Endodermal cell (in vitro differentiated cells): Measurements from ENCODE around the gene AFF1. TPM values are rescaled to one million over a fixed set of nuclear protein-coding genes. Genes with fewer than 3 reads are reported as not detected.

Experiments
- DNase-seq: peaks from one replicate; pipeline ENCODE4 v3.0.0-alpha.2; 2017
- H3K27ac ChIP-seq: 2 replicates; pipeline ENCODE4 v1.5.1; 2013; ENCODE audit warnings: mild to moderate bottlenecking, low read depth, low read length, moderate library complexity
- H3K27me3 ChIP-seq: 2 replicates; pipeline ENCODE4 v1.6.1; 2013; ENCODE audit warnings: mild to moderate bottlenecking, low read length, moderate library complexity; ENCODE audit not compliant: insufficient read depth, control insufficient read depth, poor library complexity, severe bottlenecking
- H3K36me3 ChIP-seq: 2 replicates; pipeline ENCODE4 v1.7.0; 2013; ENCODE audit warnings: mild to moderate bottlenecking, low read length, moderate library complexity; ENCODE audit not compliant: control insufficient read depth, insufficient read depth
- H3K4me1 ChIP-seq: one replicate; pipeline ENCODE4 v1.7.0; 2013; ENCODE audit warnings: low read length; ENCODE audit not compliant: control insufficient read depth, insufficient read depth
- H3K4me3 ChIP-seq: 2 replicates; pipeline ENCODE4 v1.5.1; 2013; ENCODE audit warnings: mild to moderate bottlenecking, low read length, moderate library complexity
- H3K9ac ChIP-seq: 2 replicates; pipeline ENCODE4 v1.6.1; 2013; ENCODE audit warnings: mild to moderate bottlenecking, low read length, moderate library complexity; ENCODE audit not compliant: poor library complexity, severe bottlenecking; ENCODE audit errors: extremely low read depth
- H3K9me3 ChIP-seq: 2 replicates; pipeline ENCODE4 v1.6.1; 2013; ENCODE audit warnings: mild to moderate bottlenecking, low read length, moderate library complexity; ENCODE audit not compliant: control insufficient read depth
- H3K27ac Mint-ChIP-seq: 2 replicates; pipeline ENCODE4 v1.8.0; 2020; ENCODE audit warnings: mixed read lengths
- H3K27me3 Mint-ChIP-seq: 2 replicates; pipeline ENCODE4 v1.8.0; 2021; ENCODE audit warnings: mild to moderate bottlenecking, mixed read lengths; ENCODE audit not compliant: insufficient read depth
- H3K36me3 Mint-ChIP-seq: 2 replicates; pipeline ENCODE4 v1.8.0; 2020; ENCODE audit warnings: low read depth, mixed read lengths
- H3K4me1 Mint-ChIP-seq: 2 replicates; pipeline ENCODE4 v1.8.0; 2020; ENCODE audit warnings: mixed read lengths
- H3K4me3 Mint-ChIP-seq: 2 replicates; pipeline ENCODE4 v1.8.0; 2020; ENCODE audit warnings: mild to moderate bottlenecking, moderate library complexity, mixed read lengths
- H3K9me3 Mint-ChIP-seq: 2 replicates; pipeline ENCODE4 v1.8.0; 2020; ENCODE audit warnings: mild to moderate bottlenecking, mixed read lengths
- WGBS, 2 experiments: methylation state at CpG; one replicate each; pipeline versions ENCODE4 v1.1.5 to v1.1.7; 2013; ENCODE audit warnings: missing lambda C conversion rate in 2 of 2, mixed read lengths in 1 of 2; ENCODE audit not compliant: insufficient coverage in 1 of 2, insufficient read length in 1 of 2; 5-methylcytosine and 5-hydroxymethylcytosine counted together
- total RNA-seq, 2 donors: library from RNA; stranded (reverse); fragmentation: NEBNext Ultra II Directional in 1 of 2; extraction: Animal tissue kit (Norgen Biotek cat#: 25700) in 1 of 2; gene quantifications; 2 replicates in 1 of 2; 3 replicates in 1 of 2; pipeline ENCODE4 v1.2.1, GENCODE V29; 2021
- TF ChIP-seq, protein P1 (sequence below): fragments of 200-600 bp; sonication (generic); conservative IDR thresholded peaks from 2 replicates; pipeline ENCODE4 v1.5.0; 2021; ENCODE audit warnings: antibody characterized with exemption, mild to moderate bottlenecking

Gene AFF1
- total RNA-seq, 2 donors from 2014 or later, result 134 to 171 TPM

DNA sequence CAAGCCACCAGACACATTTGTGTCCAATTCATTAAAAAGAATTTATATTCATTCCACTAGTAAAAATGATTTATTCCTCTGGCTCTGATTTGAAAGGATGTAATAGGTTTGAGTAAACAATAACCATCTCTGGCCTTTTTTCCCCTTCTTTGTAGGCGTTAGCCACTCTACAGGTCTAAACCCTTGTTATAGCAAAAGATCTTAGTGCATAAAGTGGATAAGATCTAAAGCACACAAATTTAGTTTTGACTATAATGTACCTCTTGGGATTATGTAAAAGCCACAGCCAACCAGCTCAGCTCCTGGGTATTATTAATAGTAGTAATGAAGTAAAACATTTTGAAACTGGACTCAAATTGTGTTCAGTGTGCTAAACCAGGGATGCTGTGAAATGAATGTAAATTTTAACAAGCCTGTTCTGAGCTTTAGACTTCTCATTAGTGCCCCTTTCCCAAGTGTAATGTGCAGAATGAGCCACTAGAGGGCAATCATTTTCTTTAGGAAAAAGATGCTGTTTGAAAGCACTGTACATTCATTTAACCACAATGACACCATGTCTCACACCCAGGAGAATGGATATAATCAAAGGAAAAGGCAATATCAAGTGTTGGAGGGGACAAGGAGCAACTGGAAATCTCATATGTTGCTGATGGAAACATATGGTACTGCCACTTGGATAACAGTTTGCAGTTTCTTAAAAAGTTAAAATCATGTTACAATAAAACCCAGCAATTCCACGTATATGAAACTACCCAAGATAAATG lies 215.9 kb downstream of the AFF1 start:
- no peak overlapping the region for H3K27ac Mint-ChIP-seq
- Histone ChIP-seq H3K9ac (no peak overlapping the region), H3K36me3 (no peaks in the 10 kb centered on the region), H3K9me3 (no peaks in the 10 kb centered on the region), H3K4me1 (no peaks in the 10 kb centered on the region), H3K27me3 (no peaks in the 10 kb centered on the region), H3K27ac (no peak overlapping the region), H3K4me3 (no peak overlapping the region)
- peak; percentile 79 for DNase-seq
- peaks cover 2% of the 10 kb centered on the region for H3K27me3 Mint-ChIP-seq
- no peaks in the 10 kb centered on the region for H3K9me3 Mint-ChIP-seq
- 100% methylated on average over 1 of the region's 2 CpGs; no CpG with 5 or more reads in 1 of the 2 experiments for WGBS, 2 experiments
- TF ChIP-seq, protein P1, sequence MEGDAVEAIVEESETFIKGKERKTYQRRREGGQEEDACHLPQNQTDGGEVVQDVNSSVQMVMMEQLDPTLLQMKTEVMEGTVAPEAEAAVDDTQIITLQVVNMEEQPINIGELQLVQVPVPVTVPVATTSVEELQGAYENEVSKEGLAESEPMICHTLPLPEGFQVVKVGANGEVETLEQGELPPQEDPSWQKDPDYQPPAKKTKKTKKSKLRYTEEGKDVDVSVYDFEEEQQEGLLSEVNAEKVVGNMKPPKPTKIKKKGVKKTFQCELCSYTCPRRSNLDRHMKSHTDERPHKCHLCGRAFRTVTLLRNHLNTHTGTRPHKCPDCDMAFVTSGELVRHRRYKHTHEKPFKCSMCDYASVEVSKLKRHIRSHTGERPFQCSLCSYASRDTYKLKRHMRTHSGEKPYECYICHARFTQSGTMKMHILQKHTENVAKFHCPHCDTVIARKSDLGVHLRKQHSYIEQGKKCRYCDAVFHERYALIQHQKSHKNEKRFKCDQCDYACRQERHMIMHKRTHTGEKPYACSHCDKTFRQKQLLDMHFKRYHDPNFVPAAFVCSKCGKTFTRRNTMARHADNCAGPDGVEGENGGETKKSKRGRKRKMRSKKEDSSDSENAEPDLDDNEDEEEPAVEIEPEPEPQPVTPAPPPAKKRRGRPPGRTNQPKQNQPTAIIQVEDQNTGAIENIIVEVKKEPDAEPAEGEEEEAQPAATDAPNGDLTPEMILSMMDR, result peak; percentile 93
- no peaks in the 10 kb centered on the region for H3K4me1 Mint-ChIP-seq
- peaks cover 3% of the 10 kb centered on the region for H3K36me3 Mint-ChIP-seq
- H3K4me3 Mint-ChIP-seq, result no peak overlapping the region

DNA sequence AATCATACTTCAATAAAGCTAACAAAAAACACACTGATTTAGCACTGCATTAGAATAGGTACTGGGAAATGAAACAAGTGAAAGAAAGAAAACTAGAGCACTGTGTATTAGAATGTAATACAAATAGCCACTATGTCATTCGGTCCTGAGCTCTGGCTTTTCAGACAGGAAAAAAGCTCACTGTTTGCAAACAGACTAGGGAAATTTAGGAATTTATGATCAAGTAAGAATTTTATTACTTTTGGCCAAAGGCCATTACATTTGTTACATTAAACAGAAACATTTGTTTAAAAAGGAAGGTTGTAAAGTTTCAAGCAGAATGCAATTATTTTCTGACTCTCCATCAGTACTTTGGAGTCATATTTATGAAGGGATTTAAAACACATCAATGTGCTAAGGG lies 216.9 kb downstream of the AFF1 start:
- Histone ChIP-seq H3K9me3 (no peaks in the 10 kb centered on the region), H3K9ac (no peak overlapping the region), H3K27me3 (no peaks in the 10 kb centered on the region), H3K4me1 (no peaks in the 10 kb centered on the region), H3K36me3 (no peaks in the 10 kb centered on the region), H3K27ac (no peak overlapping the region), H3K4me3 (no peak overlapping the region)
- H3K4me3 Mint-ChIP-seq, result no peak overlapping the region
- DNase-seq, result no peak
- 95% methylated on average over 1 of the region's 1 CpG; no CpG with 5 or more reads in 1 of the 2 experiments for WGBS, 2 experiments
- H3K27me3 Mint-ChIP-seq, result peaks cover 2% of the 10 kb centered on the region
- H3K9me3 Mint-ChIP-seq, result no peaks in the 10 kb centered on the region
- TF ChIP-seq, protein P1, result no peak
- no peaks in the 10 kb centered on the region for H3K4me1 Mint-ChIP-seq
- no peaks in the 10 kb centered on the region for H3K36me3 Mint-ChIP-seq
- no peak overlapping the region for H3K27ac Mint-ChIP-seq

DNA sequence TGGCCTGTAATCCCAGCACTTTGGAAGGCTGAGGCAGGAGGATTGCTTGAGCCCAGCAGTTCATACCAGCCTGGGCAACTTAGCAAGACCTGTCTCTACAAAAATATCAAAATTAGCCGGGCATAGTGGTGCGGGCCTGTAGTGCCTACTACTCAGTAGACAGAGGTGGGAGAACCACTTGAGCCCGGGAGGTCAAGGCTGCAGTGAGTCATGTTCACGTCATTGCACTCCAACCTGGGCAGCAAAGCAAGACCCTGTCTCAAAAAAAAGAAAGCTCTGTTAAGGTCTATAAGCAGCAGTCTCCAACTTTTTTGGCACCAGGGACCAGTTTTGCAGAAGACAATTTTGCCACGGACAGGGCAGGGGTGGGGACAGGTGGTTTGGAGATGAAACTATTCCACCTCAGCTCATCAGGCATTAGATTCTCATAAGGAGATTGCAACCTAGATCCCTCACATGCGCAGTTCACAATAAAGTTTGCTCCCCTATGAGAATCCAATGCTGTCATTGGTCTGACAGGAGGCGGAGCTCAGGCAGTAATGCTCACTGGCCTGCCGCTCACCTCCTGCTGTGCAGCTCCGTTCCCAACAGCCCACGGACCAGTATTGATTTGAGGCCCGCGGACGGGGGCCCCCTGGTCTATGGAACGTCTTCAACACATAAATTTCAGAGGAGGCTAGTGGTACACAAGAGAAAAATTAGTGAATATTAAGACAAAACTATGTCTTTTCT lies 217.7 kb downstream of the AFF1 start:
- Mint-ChIP-seq H3K9me3 (no peaks in the 10 kb centered on the region), H3K4me1 (no peaks in the 10 kb centered on the region), H3K27ac (no peak overlapping the region), H3K36me3 (no peaks in the 10 kb centered on the region), H3K4me3 (no peak overlapping the region), H3K27me3 (peaks cover 2% of the 10 kb centered on the region)
- Histone ChIP-seq H3K9ac (no peak overlapping the region), H3K9me3 (no peaks in the 10 kb centered on the region), H3K27me3 (no peaks in the 10 kb centered on the region), H3K36me3 (no peaks in the 10 kb centered on the region), H3K4me3 (no peak overlapping the region), H3K27ac (no peak overlapping the region), H3K4me1 (no peaks in the 10 kb centered on the region)
- TF ChIP-seq, protein P1, result no peak
- DNase-seq, result peak; percentile 65
- 82 to 83% methylated on average over 12 to 14 of the region's 14 CpGs for WGBS, 2 experiments
